Nephron progenitor cell (in vitro differentiated cells): ENCODE measurements around the gene STEAP3.

ENCODE experiments used
- DNase-seq: peaks from one replicate; pipeline ENCODE4 v3.0.0; 2021
- H3K27ac Mint-ChIP-seq: 2 replicates; pipeline ENCODE4 v1.8.0; 2021; ENCODE audit warnings: mild to moderate bottlenecking, moderate library complexity, mixed read lengths
- H3K27me3 Mint-ChIP-seq: 2 replicates; pipeline ENCODE4 v1.8.0; 2021; ENCODE audit warnings: mild to moderate bottlenecking, low read depth, mixed read lengths; ENCODE audit not compliant: poor library complexity
- H3K36me3 Mint-ChIP-seq: 2 replicates; pipeline ENCODE4 v1.8.0; 2021; ENCODE audit warnings: low read depth, mixed read lengths
- H3K4me1 Mint-ChIP-seq: 2 replicates; pipeline ENCODE4 v1.8.0; 2021; ENCODE audit warnings: mixed read lengths
- H3K4me3 Mint-ChIP-seq: 2 replicates; pipeline ENCODE4 v1.8.0; 2021; ENCODE audit warnings: mild to moderate bottlenecking, moderate library complexity, mixed read lengths
- H3K9me3 Mint-ChIP-seq: 2 replicates; pipeline ENCODE4 v1.8.0; 2021; ENCODE audit warnings: mild to moderate bottlenecking, moderate library complexity, mixed read lengths
- CTCF ChIP-seq: fragments of 200-600 bp; sonication (generic); IDR thresholded peaks from 2 replicates; pipeline ENCODE4 v1.5.0; 2021; ENCODE audit warnings: antibody characterized with exemption

STEAP3 gene

GRCh38 chr2:119181791-119182445 lies 41.7 kb upstream of the STEAP3 start:
- no peak for TF ChIP-seq CTCF
- Mint-ChIP-seq H3K4me3 (no peak overlapping the region), H3K27me3 (peaks cover 24% of the 10 kb centered on the region), H3K27ac (no peak overlapping the region), H3K4me1 (no peaks in the 10 kb centered on the region), H3K9me3 (no peaks in the 10 kb centered on the region), H3K36me3 (no peaks in the 10 kb centered on the region)
- no peak for DNase-seq

GRCh38 chr2:119184512-119184911 lies 39.1 kb upstream of the STEAP3 start:
- Mint-ChIP-seq H3K27me3 (peaks cover 20% of the 10 kb centered on the region), H3K4me3 (no peak overlapping the region), H3K4me1 (no peaks in the 10 kb centered on the region), H3K36me3 (no peaks in the 10 kb centered on the region), H3K27ac (no peak overlapping the region), H3K9me3 (no peaks in the 10 kb centered on the region)
- DNase-seq, result no peak
- TF ChIP-seq CTCF, result no peak

GRCh38 chr2:119190321-119191111 lies 33.1 kb upstream of the STEAP3 start:
- TF ChIP-seq CTCF, result no peak
- Mint-ChIP-seq H3K36me3 (no peaks in the 10 kb centered on the region), H3K27ac (no peak overlapping the region), H3K27me3 (peaks cover 35% of the 10 kb centered on the region), H3K4me1 (peaks cover 5% of the 10 kb centered on the region), H3K9me3 (peaks cover 4% of the 10 kb centered on the region), H3K4me3 (no peak overlapping the region)
- DNase-seq, result no peak

GRCh38 chr2:119192893-119193292 lies 30.7 kb upstream of the STEAP3 start:
- Mint-ChIP-seq H3K36me3 (no peaks in the 10 kb centered on the region), H3K9me3 (peaks cover 4% of the 10 kb centered on the region), H3K4me3 (no peak overlapping the region), H3K27ac (no peak overlapping the region), H3K27me3 (peaks cover 51% of the 10 kb centered on the region), H3K4me1 (peaks cover 5% of the 10 kb centered on the region)
- no peak for TF ChIP-seq CTCF
- no peak for DNase-seq

GRCh38 chr2:119195001-119195400 lies 28.6 kb upstream of the STEAP3 start:
- H3K4me3 Mint-ChIP-seq, result no peak overlapping the region
- H3K9me3 Mint-ChIP-seq, result peaks cover 4% of the 10 kb centered on the region
- H3K4me1 Mint-ChIP-seq, result peaks cover 5% of the 10 kb centered on the region
- TF ChIP-seq CTCF, result no peak
- no peak for DNase-seq
- no peak overlapping the region for H3K27ac Mint-ChIP-seq
- H3K36me3 Mint-ChIP-seq, result no peaks in the 10 kb centered on the region
- H3K27me3 Mint-ChIP-seq, result peaks cover 66% of the 10 kb centered on the region
